ENCODE results near the gene POLR3E. TPM values are rescaled to one million over a fixed set of nuclear protein-coding genes. Genes with fewer than 3 reads are reported as not detected.
"Not testable (repeated sequence)": the region's sequence is repeated elsewhere in the genome, so short reads cannot be mapped to it uniquely, and the experiment has no call there.

Gene POLR3E
- total RNA-seq, 1 experiment from 2014 or later = 70.8 TPM

- no peak for DNase-seq
- ChIA-PET POLR2A (no interaction called here), CTCF (interaction anchor here (1.5 kb wide), 1 partner anchor 10 kb away, joined by 4 read pairs; no protein-coding TSS in a partner anchor)
- Histone ChIP-seq H3K4me3 (ENCODE audit: low read depth, low read length) (no peak overlapping the region), H3K9me3 (no peaks in the 10 kb centered on the region), H3K27me3 (replicated peaks; ENCODE audit: control insufficient read depth, insufficient read depth, low read length) (no peaks in the 10 kb centered on the region), H3K36me3 (ENCODE audit: control insufficient read depth, insufficient read depth, low read length) (peaks cover 4% of the 10 kb centered on the region; the same call in 1 of the 2 replicates), H3K4me1 (peaks cover 7% of the 10 kb centered on the region)
- no peaks in the 10 kb centered on the region for H3K9me3 Mint-ChIP-seq (ENCODE audit: unreplicated experiment)
- intact Hi-C loops (cut with micrococcal nuclease; ENCODE audit: unreplicated experiment) = no loop called here
- peak overlapping the region; percentile 56 for H3K27ac Mint-ChIP-seq (ENCODE audit: unreplicated experiment)
- H3K4me3 Mint-ChIP-seq (ENCODE audit: unreplicated experiment) = no peak overlapping the region
- TF ChIP-seq, protein P1, sequence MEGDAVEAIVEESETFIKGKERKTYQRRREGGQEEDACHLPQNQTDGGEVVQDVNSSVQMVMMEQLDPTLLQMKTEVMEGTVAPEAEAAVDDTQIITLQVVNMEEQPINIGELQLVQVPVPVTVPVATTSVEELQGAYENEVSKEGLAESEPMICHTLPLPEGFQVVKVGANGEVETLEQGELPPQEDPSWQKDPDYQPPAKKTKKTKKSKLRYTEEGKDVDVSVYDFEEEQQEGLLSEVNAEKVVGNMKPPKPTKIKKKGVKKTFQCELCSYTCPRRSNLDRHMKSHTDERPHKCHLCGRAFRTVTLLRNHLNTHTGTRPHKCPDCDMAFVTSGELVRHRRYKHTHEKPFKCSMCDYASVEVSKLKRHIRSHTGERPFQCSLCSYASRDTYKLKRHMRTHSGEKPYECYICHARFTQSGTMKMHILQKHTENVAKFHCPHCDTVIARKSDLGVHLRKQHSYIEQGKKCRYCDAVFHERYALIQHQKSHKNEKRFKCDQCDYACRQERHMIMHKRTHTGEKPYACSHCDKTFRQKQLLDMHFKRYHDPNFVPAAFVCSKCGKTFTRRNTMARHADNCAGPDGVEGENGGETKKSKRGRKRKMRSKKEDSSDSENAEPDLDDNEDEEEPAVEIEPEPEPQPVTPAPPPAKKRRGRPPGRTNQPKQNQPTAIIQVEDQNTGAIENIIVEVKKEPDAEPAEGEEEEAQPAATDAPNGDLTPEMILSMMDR (IDR thresholded peaks at IDR 0.05; ENCODE audit: insufficient read depth in 1 of 2, low read depth in 1 of 2, low read length in 1 of 2, severe bottlenecking in 1 of 2, unreplicated experiment in 1 of 2) = no peak
- H3K36me3 Mint-ChIP-seq (ENCODE audit: insufficient read depth, unreplicated experiment) = peaks cover 59% of the 10 kb centered on the region
- BruUV-seq (replicated peaks) = no TSS peak
- no peaks in the 10 kb centered on the region for H3K4me1 Mint-ChIP-seq (ENCODE audit: low read depth, unreplicated experiment)
- no peaks in the 10 kb centered on the region for H3K27me3 Mint-ChIP-seq (ENCODE audit: insufficient read depth, unreplicated experiment)
Measured at GRCh38 chr16:22347100-22347820, 50.1 kb downstream of the POLR3E start.

DNA sequence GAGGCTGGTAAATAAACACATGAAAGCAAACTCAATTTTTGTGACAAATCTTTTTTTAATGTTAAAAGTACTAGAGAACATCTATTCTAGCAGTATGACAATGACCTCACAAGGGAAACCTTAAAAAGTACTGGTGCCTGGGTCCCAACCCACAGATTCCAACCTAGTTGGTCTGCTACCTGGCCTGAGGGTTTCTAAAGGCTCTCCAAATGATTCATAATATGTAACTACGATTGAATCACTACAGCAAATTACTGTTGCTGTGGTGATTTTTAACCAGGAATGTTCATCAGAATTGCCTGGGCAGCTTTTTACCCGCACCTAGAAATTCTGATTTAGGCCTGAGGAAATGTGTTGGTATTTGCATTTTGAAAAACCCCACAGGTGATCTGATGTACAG is 51.1 kb downstream of the POLR3E start:
- Histone ChIP-seq H3K4me3 (ENCODE audit: low read depth, low read length) (no peak overlapping the region), H3K27me3 (replicated peaks; ENCODE audit: control insufficient read depth, insufficient read depth, low read length) (no peaks in the 10 kb centered on the region), H3K36me3 (ENCODE audit: control insufficient read depth, insufficient read depth, low read length) (peaks cover 4% of the 10 kb centered on the region; the same call in 1 of the 2 replicates), H3K9me3 (no peaks in the 10 kb centered on the region), H3K4me1 (peaks cover 17% of the 10 kb centered on the region)
- Mint-ChIP-seq H3K9me3 (ENCODE audit: unreplicated experiment) (no peaks in the 10 kb centered on the region), H3K4me1 (ENCODE audit: low read depth, unreplicated experiment) (no peaks in the 10 kb centered on the region), H3K27ac (ENCODE audit: unreplicated experiment) (no peak overlapping the region), H3K4me3 (ENCODE audit: unreplicated experiment) (no peak overlapping the region), H3K36me3 (ENCODE audit: insufficient read depth, unreplicated experiment) (peaks cover 64% of the 10 kb centered on the region), H3K27me3 (ENCODE audit: insufficient read depth, unreplicated experiment) (no peaks in the 10 kb centered on the region)
- POLR2A ChIA-PET = no interaction called here
- TF ChIP-seq, protein P1 (IDR thresholded peaks at IDR 0.05; ENCODE audit: insufficient read depth in 1 of 2, low read depth in 1 of 2, low read length in 1 of 2, severe bottlenecking in 1 of 2, unreplicated experiment in 1 of 2) = no peak
- no peak for DNase-seq
- intact Hi-C loops (cut with micrococcal nuclease; ENCODE audit: unreplicated experiment) = no loop called here
- CTCF ChIA-PET = no interaction called here
- no TSS peak for BruUV-seq (replicated peaks)

- H3K36me3 ChIP-seq (ENCODE audit: control insufficient read depth, insufficient read depth, low read length); DNase-seq; H3K9me3 ChIP-seq; H3K27ac Mint-ChIP-seq (ENCODE audit: unreplicated experiment); BruUV-seq (replicated peaks); H3K4me3 ChIP-seq (ENCODE audit: low read depth, low read length); H3K27me3 ChIP-seq (replicated peaks; ENCODE audit: control insufficient read depth, insufficient read depth, low read length); CTCF ChIA-PET; H3K4me1 Mint-ChIP-seq (ENCODE audit: low read depth, unreplicated experiment); H3K27me3 Mint-ChIP-seq (ENCODE audit: insufficient read depth, unreplicated experiment); intact Hi-C loops (cut with micrococcal nuclease; ENCODE audit: unreplicated experiment); H3K9me3 Mint-ChIP-seq (ENCODE audit: unreplicated experiment); POLR2A ChIA-PET; H3K4me3 Mint-ChIP-seq (ENCODE audit: unreplicated experiment): not testable (repeated sequence)
- H3K36me3 Mint-ChIP-seq (ENCODE audit: insufficient read depth, unreplicated experiment) = peaks cover 60% of the 10 kb centered on the region
- H3K4me1 ChIP-seq = peaks cover 44% of the 10 kb centered on the region
Measured at GRCh38 chr16:22351017-22351416, 53.8 kb downstream of the POLR3E start.
